ENCODE data around the gene UNKL. TPM values are rescaled to one million over a fixed set of nuclear protein-coding genes. Genes with fewer than 3 reads are reported as not detected.
A peak's percentile ranks its signal among the peaks of the same experiment; 100 is the strongest.

Gene UNKL
- total RNA-seq, 1 donor from 2014 or later = 6.1 TPM

DNA sequence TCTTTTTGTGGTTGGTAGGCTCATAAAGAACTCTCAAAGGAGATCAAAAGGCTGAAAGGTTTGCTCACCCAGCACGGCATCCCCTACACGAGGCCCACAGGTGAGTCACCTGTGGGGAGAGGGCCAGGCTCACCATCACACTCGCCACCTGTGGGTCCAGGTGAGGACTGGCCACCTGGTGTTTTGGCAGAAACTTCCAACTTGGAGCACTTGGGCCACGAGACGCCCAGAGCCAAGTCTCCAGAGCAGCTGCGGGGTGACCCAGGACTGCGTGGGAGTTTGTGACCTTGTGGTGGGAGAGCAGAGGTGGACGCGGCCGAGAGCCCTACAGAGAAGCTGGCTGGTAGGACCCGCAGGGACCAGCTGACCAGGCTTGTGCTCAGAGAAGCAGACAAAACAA is 51.7 kb downstream of the UNKL start:
- peaks cover 7% of the 10 kb centered on the region for H3K79me2 ChIP-seq (ENCODE audit: low read depth)
- H3K27ac ChIP-seq = no peak overlapping the region
- TF ChIP-seq EZH2 (IDR thresholded peaks at IDR 0.05) (no peak), EZH2phosphoT487 (IDR thresholded peaks at IDR 0.05) (no peak)
- TF ChIP-seq, protein P1, sequence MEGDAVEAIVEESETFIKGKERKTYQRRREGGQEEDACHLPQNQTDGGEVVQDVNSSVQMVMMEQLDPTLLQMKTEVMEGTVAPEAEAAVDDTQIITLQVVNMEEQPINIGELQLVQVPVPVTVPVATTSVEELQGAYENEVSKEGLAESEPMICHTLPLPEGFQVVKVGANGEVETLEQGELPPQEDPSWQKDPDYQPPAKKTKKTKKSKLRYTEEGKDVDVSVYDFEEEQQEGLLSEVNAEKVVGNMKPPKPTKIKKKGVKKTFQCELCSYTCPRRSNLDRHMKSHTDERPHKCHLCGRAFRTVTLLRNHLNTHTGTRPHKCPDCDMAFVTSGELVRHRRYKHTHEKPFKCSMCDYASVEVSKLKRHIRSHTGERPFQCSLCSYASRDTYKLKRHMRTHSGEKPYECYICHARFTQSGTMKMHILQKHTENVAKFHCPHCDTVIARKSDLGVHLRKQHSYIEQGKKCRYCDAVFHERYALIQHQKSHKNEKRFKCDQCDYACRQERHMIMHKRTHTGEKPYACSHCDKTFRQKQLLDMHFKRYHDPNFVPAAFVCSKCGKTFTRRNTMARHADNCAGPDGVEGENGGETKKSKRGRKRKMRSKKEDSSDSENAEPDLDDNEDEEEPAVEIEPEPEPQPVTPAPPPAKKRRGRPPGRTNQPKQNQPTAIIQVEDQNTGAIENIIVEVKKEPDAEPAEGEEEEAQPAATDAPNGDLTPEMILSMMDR (IDR thresholded peaks at IDR 0.05) = no peak
- no peak overlapping the region for H3K4me3 Mint-ChIP-seq
- no peak overlapping the region for H2AFZ ChIP-seq (replicated peaks)
- H3K9ac ChIP-seq = no peak overlapping the region
- H4K20me1 ChIP-seq (ENCODE audit: low read depth) = peaks cover 40% of the 10 kb centered on the region
- peaks cover 6% of the 10 kb centered on the region for H3K36me3 Mint-ChIP-seq
- H3K9me3 Mint-ChIP-seq = no peaks in the 10 kb centered on the region
- no peak overlapping the region for H3K4me3 ChIP-seq
- DNase-seq (ENCODE audit: low spot score) = no peak
- H3K27ac Mint-ChIP-seq = no peak overlapping the region
- no peaks in the 10 kb centered on the region for H3K4me1 ChIP-seq
- peaks cover 6% of the 10 kb centered on the region for H3F3A ChIP-seq (ENCODE audit: low read depth)
- peaks cover 2% of the 10 kb centered on the region for H3K27me3 Mint-ChIP-seq (ENCODE audit: insufficient read depth, low read depth)
- no peak overlapping the region for H3K4me2 ChIP-seq
- H3K9me3 ChIP-seq (ENCODE audit: low read depth) = no peaks in the 10 kb centered on the region
- H3K36me3 ChIP-seq = no peaks in the 10 kb centered on the region
- H3K4me1 Mint-ChIP-seq = no peaks in the 10 kb centered on the region
- no peaks in the 10 kb centered on the region for H3K27me3 ChIP-seq

DNA sequence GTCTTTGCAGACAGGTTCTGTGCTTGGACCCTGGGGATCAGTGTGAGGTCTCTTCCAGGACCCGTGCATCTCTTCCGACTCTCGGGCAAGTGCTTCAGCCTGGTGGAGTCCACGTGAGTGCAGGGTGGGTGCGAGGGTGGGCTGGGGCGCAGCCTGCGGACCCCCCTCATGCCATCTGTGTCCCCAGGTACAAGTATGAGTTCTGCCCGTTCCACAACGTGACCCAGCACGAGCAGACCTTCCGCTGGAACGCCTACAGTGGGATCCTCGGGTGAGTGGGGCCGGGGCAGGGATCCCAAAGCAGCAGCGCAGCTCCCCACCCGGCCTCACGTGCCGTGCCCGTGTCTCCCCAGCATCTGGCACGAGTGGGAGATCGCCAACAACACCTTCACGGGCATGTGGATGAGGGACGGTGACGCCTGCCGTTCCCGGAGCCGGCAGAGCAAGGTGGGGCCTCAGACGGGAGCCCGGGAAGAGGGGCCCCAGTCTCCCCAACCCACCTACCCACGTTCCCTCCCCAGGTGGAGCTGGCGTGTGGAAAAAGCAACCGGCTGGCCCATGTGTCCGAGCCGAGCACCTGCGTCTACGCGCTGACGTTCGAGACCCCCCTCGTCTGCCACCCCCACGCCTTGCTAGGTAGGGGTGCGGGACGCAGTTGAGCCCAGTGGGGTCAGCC is 52.7 kb downstream of the UNKL start:
- Histone ChIP-seq H3K36me3 (no peaks in the 10 kb centered on the region), H3K4me2 (no peak overlapping the region), H3K9me3 (ENCODE audit: low read depth) (no peaks in the 10 kb centered on the region), H3K9ac (no peak overlapping the region), H3K27me3 (no peaks in the 10 kb centered on the region), H2AFZ (replicated peaks) (no peak overlapping the region), H3F3A (ENCODE audit: low read depth) (peaks cover 6% of the 10 kb centered on the region), H3K27ac (no peak overlapping the region), H3K4me3 (no peak overlapping the region), H3K4me1 (no peaks in the 10 kb centered on the region), H3K79me2 (ENCODE audit: low read depth) (peaks cover 7% of the 10 kb centered on the region), H4K20me1 (ENCODE audit: low read depth) (peaks cover 41% of the 10 kb centered on the region)
- peaks cover 2% of the 10 kb centered on the region for H3K27me3 Mint-ChIP-seq (ENCODE audit: insufficient read depth, low read depth)
- peaks cover 6% of the 10 kb centered on the region for H3K36me3 Mint-ChIP-seq
- H3K4me1 Mint-ChIP-seq = no peaks in the 10 kb centered on the region
- no peaks in the 10 kb centered on the region for H3K9me3 Mint-ChIP-seq
- TF ChIP-seq EZH2phosphoT487 (IDR thresholded peaks at IDR 0.05) (no peak), EZH2 (IDR thresholded peaks at IDR 0.05) (no peak)
- TF ChIP-seq, protein P1 (IDR thresholded peaks at IDR 0.05) = no peak
- H3K4me3 Mint-ChIP-seq = no peak overlapping the region
- no peak overlapping the region for H3K27ac Mint-ChIP-seq
- no peak for DNase-seq (ENCODE audit: low spot score)

DNA sequence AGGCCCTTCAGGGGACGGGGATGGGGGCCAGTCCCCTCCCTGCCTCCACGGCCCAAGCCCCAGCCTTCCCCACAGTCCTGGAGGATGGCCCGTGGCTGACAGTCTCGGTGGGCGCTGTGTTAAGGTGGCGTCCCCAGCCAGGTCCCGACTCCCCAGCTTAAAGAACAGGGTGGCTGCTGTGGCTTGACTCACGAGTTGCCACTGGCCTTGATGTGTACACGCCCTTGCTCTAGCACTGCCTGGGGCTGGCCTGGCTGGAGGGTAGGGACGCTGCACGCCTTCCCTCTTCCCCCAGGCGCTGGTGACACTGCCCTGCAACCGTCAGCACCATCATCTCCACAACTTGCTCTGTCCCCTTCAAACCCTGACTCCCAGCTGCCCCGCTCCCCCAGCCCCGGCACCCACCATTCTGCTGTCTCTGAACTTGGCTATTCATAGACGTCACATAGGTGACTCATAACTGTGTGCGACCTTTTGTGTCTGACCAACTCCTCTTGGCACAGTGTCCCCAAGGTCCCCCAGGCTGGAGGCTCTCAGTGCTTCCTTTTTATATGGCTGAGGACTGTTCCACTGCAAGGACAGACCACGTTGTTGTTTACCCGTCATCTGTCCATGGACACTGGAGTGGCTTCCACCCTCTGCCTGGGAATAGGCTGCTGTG is 56.5 kb downstream of the UNKL start:
- H3K4me3 Mint-ChIP-seq = no peak overlapping the region
- Histone ChIP-seq H3K4me2 (no peak overlapping the region), H3K36me3 (no peaks in the 10 kb centered on the region), H4K20me1 (ENCODE audit: low read depth) (peaks cover 32% of the 10 kb centered on the region), H3K27me3 (no peaks in the 10 kb centered on the region), H3K79me2 (ENCODE audit: low read depth) (peaks cover 32% of the 10 kb centered on the region), H2AFZ (replicated peaks) (no peak overlapping the region), H3K9me3 (ENCODE audit: low read depth) (no peaks in the 10 kb centered on the region), H3K4me1 (no peaks in the 10 kb centered on the region), H3K4me3 (no peak overlapping the region), H3K27ac (no peak overlapping the region), H3F3A (ENCODE audit: low read depth) (peaks cover 2% of the 10 kb centered on the region), H3K9ac (no peak overlapping the region)
- no peak for DNase-seq (ENCODE audit: low spot score)
- H3K4me1 Mint-ChIP-seq = peaks cover 7% of the 10 kb centered on the region
- peak overlapping the region; percentile 66 for H3K27ac Mint-ChIP-seq
- H3K36me3 Mint-ChIP-seq = no peaks in the 10 kb centered on the region
- no peaks in the 10 kb centered on the region for H3K9me3 Mint-ChIP-seq
- no peak for TF ChIP-seq EZH2 (IDR thresholded peaks at IDR 0.05)
- TF ChIP-seq, protein P1 (IDR thresholded peaks at IDR 0.05) = no peak
- no peak for TF ChIP-seq EZH2phosphoT487 (IDR thresholded peaks at IDR 0.05)
- peaks cover 4% of the 10 kb centered on the region for H3K27me3 Mint-ChIP-seq (ENCODE audit: insufficient read depth, low read depth)

Measured in neural progenitor cell (in vitro differentiated cells).